PC-9 (cell line): Measurements from ENCODE around the gene TLL2. TPM values are rescaled to one million over a fixed set of nuclear protein-coding genes. Genes with fewer than 3 reads are reported as not detected.

Experiments
- BruUV-seq: library from RNA; stranded (reverse); fragments of 400-500 nt; replicated peaks from 2 replicates; lab custom pipeline; 2021; lab: Mats Ljungman, UMichigan
- CTCF ChIA-PET: fragments of 300-600 bp; sonication (Branson Sonifier 250); formaldehyde crosslinking; loops from one replicate; lab custom pipeline; 2022; ENCODE audit warnings: antibody characterized with exemption; lab: Charles Lee
- POLR2A ChIA-PET: fragments of 300-600 bp; sonication (Branson Sonifier 250); formaldehyde crosslinking; loops from one replicate; lab custom pipeline; 2022; ENCODE audit warnings: antibody characterized with exemption; ENCODE audit not compliant: unreplicated experiment; lab: Charles Lee
- DNase-seq, 2 experiments: peaks; one replicate each; pipeline versions ENCODE4 v3.0.0 to v3.0.0-alpha.2; 2015 to 2022; ENCODE audit warnings: mixed read lengths in 1 of 2
- H2AFZ ChIP-seq: fragments of 200-600 bp; sonication (generic); 2 replicates; pipeline ENCODE4 v1.8.1; 2017; ENCODE audit warnings: antibody characterized with exemption
- H3F3A ChIP-seq: fragments of 200-600 bp; sonication (generic); 2 replicates; pipeline ENCODE4 v1.8.1; 2017; ENCODE audit warnings: antibody characterized with exemption, mild to moderate bottlenecking, low read depth; ENCODE audit not compliant: insufficient read depth
- H3K27ac ChIP-seq: fragments of 200-600 bp; sonication (generic); 2 replicates; pipeline ENCODE4 v1.6.1; 2016; ENCODE audit warnings: mixed run types
- H3K27me3 ChIP-seq: fragments of 200-600 bp; sonication (generic); 2 replicates; pipeline ENCODE4 v1.6.1; 2016; ENCODE audit warnings: low read depth, mixed run types; ENCODE audit not compliant: insufficient read depth
- H3K36me3 ChIP-seq: fragments of 200-600 bp; sonication (generic); 2 replicates; pipeline ENCODE4 v1.6.1; 2016; ENCODE audit warnings: low read depth, mixed run types
- H3K4me1 ChIP-seq: fragments of 200-600 bp; sonication (generic); replicated peaks from 2 replicates; pipeline ENCODE4 v1.6.1; 2016; ENCODE audit warnings: mixed run types; ENCODE audit not compliant: insufficient read depth
- H3K4me2 ChIP-seq: fragments of 200-600 bp; sonication (generic); 2 replicates; pipeline ENCODE4 v1.6.1; 2017; ENCODE audit warnings: mixed run types
- H3K4me3 ChIP-seq: fragments of 200-600 bp; sonication (generic); 2 replicates; pipeline ENCODE4 v1.6.1; 2016; ENCODE audit warnings: mixed run types
- H3K79me2 ChIP-seq: fragments of 200-600 bp; sonication (generic); 2 replicates; pipeline ENCODE4 v1.6.1; 2017; ENCODE audit warnings: low read depth, mixed run types
- H3K9me2 ChIP-seq: fragments of 200-600 bp; sonication (generic); 2 replicates; pipeline ENCODE4 v1.8.1; 2017; ENCODE audit warnings: mild to moderate bottlenecking; ENCODE audit not compliant: insufficient read depth
- H3K9me3 ChIP-seq: fragments of 200-600 bp; sonication (generic); 2 replicates; pipeline ENCODE4 v1.8.1; 2016; ENCODE audit warnings: low read depth; ENCODE audit not compliant: insufficient read depth
- H4K20me1 ChIP-seq: fragments of 200-600 bp; sonication (generic); 2 replicates; pipeline ENCODE4 v1.8.1; 2017; ENCODE audit not compliant: insufficient read depth
- EZH2 ChIP-seq: fragments of 200-600 bp; sonication (generic); IDR thresholded peaks from 2 replicates; pipeline ENCODE4 v1.8.0; 2017; ENCODE audit warnings: antibody characterized with exemption, low read depth
- intact Hi-C: fragments of 100-400 bp; cut with micrococcal nuclease; formaldehyde crosslinking; loops from one replicate; pipeline ENCODE4 v1.10.0; 2022; ENCODE audit not compliant: unreplicated experiment
- total RNA-seq: library from RNA; stranded (reverse); gene quantifications from 2 replicates; pipeline ENCODE4 v1.2.3, GENCODE V29; 2021
- TF ChIP-seq, protein P1 (sequence below): fragments of 200-600 bp; sonication (generic); conservative IDR thresholded peaks from 2 replicates; pipeline ENCODE4 v1.6.1; 2017; ENCODE audit warnings: mixed run types, antibody characterized with exemption, mild to moderate bottlenecking, moderate library complexity

TLL2 gene
- total RNA-seq, 1 experiment from 2014 or later, result not detected

DNA sequence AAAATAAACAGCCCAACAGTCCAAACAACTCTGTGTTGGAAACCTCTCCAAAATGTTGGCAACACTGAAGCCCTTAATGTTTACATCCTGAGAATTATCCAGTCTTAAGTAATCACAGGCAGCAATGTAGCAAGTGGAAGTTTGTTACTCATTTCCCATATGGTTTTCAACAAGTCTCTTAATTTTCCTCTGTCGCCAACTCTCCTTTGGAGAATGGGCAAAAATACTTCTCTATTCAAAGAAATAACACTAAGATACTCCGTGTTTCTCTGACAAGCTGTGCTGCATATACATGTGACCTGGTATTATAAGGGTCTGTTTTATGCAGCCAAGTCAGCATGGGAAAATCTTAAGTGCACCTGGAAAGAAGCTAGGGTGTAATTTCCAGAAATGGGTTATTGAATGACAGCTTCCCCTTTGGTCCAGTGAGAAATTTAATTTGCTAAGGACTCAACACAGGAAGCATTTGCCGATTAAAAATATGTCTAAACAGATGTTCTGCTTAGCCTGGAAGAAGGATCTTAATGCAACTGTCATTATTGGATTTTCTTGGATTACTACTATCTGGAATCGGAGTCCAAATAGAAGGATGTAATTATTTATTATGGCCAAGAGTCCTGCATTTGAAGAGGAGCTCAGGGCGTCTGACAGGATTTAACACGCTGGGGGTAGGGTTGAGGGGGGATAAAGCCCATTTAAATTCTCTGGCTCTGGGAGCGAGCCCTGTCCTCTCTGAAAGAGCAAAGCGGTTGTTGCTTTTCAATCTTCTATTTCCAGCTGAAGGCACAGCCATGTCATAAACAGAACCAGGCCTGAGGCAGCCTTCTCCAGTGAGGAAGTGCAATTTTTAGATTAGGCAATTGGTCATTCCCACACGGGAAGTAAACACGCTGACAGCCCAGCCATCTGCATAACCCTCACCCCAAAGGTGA lies 73.1 kb downstream of the TLL2 start:
- BruUV-seq, result no TSS peak
- POLR2A ChIA-PET, result no interaction called here
- H4K20me1 ChIP-seq, result no peaks in the 10 kb centered on the region
- no peak for DNase-seq
- CTCF ChIA-PET, result interaction anchor here (0.6 kb wide), 1 partner anchor 758 kb away, joined by 4 read pairs; no protein-coding TSS in a partner anchor
- no peak overlapping the region for H3K4me2 ChIP-seq
- no peak for TF ChIP-seq EZH2
- TF ChIP-seq, protein P1, sequence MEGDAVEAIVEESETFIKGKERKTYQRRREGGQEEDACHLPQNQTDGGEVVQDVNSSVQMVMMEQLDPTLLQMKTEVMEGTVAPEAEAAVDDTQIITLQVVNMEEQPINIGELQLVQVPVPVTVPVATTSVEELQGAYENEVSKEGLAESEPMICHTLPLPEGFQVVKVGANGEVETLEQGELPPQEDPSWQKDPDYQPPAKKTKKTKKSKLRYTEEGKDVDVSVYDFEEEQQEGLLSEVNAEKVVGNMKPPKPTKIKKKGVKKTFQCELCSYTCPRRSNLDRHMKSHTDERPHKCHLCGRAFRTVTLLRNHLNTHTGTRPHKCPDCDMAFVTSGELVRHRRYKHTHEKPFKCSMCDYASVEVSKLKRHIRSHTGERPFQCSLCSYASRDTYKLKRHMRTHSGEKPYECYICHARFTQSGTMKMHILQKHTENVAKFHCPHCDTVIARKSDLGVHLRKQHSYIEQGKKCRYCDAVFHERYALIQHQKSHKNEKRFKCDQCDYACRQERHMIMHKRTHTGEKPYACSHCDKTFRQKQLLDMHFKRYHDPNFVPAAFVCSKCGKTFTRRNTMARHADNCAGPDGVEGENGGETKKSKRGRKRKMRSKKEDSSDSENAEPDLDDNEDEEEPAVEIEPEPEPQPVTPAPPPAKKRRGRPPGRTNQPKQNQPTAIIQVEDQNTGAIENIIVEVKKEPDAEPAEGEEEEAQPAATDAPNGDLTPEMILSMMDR, result no peak
- H3K4me1 ChIP-seq, result no peaks in the 10 kb centered on the region
- no peaks in the 10 kb centered on the region for H3K36me3 ChIP-seq
- H3F3A ChIP-seq, result no peaks in the 10 kb centered on the region
- no peaks in the 10 kb centered on the region for H3K27me3 ChIP-seq
- no peaks in the 10 kb centered on the region for H3K9me3 ChIP-seq
- H2AFZ ChIP-seq, result no peak overlapping the region
- H3K79me2 ChIP-seq, result no peaks in the 10 kb centered on the region
- H3K9me2 ChIP-seq, result no peaks in the 10 kb centered on the region
- no peak overlapping the region for H3K27ac ChIP-seq
- intact Hi-C loops, result no loop called here
- no peak overlapping the region for H3K4me3 ChIP-seq

DNA sequence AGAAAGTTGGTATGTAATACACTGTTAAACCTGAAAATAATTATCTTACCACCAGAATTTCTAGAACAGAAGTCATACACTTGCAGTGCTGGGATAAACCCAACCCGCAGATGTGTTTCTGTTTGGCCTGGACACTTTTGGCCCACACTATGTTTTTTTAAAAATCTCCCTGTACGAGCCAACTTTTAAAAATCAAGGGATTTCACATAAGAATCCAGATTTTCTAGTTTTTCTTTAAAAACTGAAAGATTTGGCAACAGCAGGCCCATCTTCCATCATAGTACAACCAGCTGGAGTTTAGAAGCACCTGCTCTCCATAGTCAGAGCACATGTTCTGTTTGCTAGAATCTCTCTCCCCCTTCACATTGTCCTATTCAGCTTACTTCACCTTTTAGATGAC lies 74.0 kb downstream of the TLL2 start:
- no peak overlapping the region for H3K4me3 ChIP-seq
- no peaks in the 10 kb centered on the region for H3F3A ChIP-seq
- no peak overlapping the region for H2AFZ ChIP-seq
- no peak for TF ChIP-seq EZH2
- TF ChIP-seq, protein P1, result no peak
- intact Hi-C loops, result no loop called here
- H3K27ac ChIP-seq, result no peak overlapping the region
- no peaks in the 10 kb centered on the region for H3K4me1 ChIP-seq
- H3K36me3 ChIP-seq, result no peaks in the 10 kb centered on the region
- H3K79me2 ChIP-seq, result no peaks in the 10 kb centered on the region
- H4K20me1 ChIP-seq, result no peaks in the 10 kb centered on the region
- H3K9me2 ChIP-seq, result no peaks in the 10 kb centered on the region
- CTCF ChIA-PET, result interaction anchor here (0.6 kb wide), 1 partner anchor 759 kb away, joined by 4 read pairs; no protein-coding TSS in a partner anchor
- no peaks in the 10 kb centered on the region for H3K27me3 ChIP-seq
- no peaks in the 10 kb centered on the region for H3K9me3 ChIP-seq
- DNase-seq, result no peak
- POLR2A ChIA-PET, result no interaction called here
- H3K4me2 ChIP-seq, result no peak overlapping the region
- no TSS peak for BruUV-seq

DNA sequence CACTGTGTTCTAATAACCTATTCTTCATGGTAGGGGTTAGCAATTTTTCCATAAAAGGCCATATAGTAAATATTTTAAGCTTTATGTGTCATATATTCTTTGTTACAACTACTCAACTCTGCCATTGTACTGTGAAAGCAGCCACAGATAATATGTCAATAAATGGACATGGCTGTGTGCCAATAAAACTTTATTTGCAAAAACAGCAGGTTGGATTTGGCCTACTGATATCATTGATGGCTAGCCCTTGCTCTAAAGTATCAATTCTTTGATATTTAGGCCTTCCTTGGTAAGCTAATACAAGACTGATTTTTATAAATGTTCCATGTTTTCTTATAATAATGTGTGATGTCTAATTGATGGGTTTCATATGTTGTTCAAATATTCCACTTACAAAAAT lies 77.7 kb downstream of the TLL2 start:
- Histone ChIP-seq H3K27ac (no peak overlapping the region), H3K9me2 (no peaks in the 10 kb centered on the region), H4K20me1 (no peaks in the 10 kb centered on the region), H2AFZ (no peak overlapping the region), H3K4me1 (no peaks in the 10 kb centered on the region), H3K79me2 (no peaks in the 10 kb centered on the region), H3K4me3 (no peak overlapping the region), H3K36me3 (no peaks in the 10 kb centered on the region), H3F3A (no peaks in the 10 kb centered on the region), H3K27me3 (no peaks in the 10 kb centered on the region), H3K9me3 (no peaks in the 10 kb centered on the region), H3K4me2 (no peak overlapping the region)
- DNase-seq, result no peak
- BruUV-seq, result no TSS peak
- POLR2A ChIA-PET, result no interaction called here
- CTCF ChIA-PET, result no interaction called here
- intact Hi-C loops, result no loop called here
- TF ChIP-seq, protein P1, result no peak
- TF ChIP-seq EZH2, result no peak
